ENCODE measurements around the gene ACIN1. TPM values are rescaled to one million over a fixed set of nuclear protein-coding genes. Genes with fewer than 3 reads are reported as not detected.

Gene ACIN1
- total RNA-seq, 1 donor from 2014 or later: 161 TPM

GRCh38 chr14:23131482-23131881 lies 36.5 kb upstream of the ACIN1 start:
- no peak overlapping the region for H3K4me3 ChIP-seq
- H3K27me3 ChIP-seq: no peaks in the 10 kb centered on the region
- intact Hi-C loops (cut with DNase I): no loop called here
- no peaks in the 10 kb centered on the region for H3K9me3 ChIP-seq
- H3K27ac ChIP-seq: no peak overlapping the region
- H3K4me1 ChIP-seq: peaks cover 4% of the 10 kb centered on the region
- H3K36me3 ChIP-seq: peaks cover 21% of the 10 kb centered on the region
- no peak for ATAC-seq
- no peak for DNase-seq
- TF ChIP-seq CTCF (IDR thresholded peaks at IDR 0.05): no peak

GRCh38 chr14:23130871-23131270 lies 35.9 kb upstream of the ACIN1 start:
- no peak for TF ChIP-seq CTCF (IDR thresholded peaks at IDR 0.05)
- Histone ChIP-seq H3K4me1 (peaks cover 4% of the 10 kb centered on the region), H3K4me3 (no peak overlapping the region), H3K9me3 (no peaks in the 10 kb centered on the region), H3K36me3 (peaks cover 21% of the 10 kb centered on the region), H3K27me3 (no peaks in the 10 kb centered on the region), H3K27ac (no peak overlapping the region)
- ATAC-seq (peak; percentile 54), DNase-seq (no peak)
- intact Hi-C loops (cut with DNase I): no loop called here

- Histone ChIP-seq H3K4me1 (peaks cover 4% of the 10 kb centered on the region), H3K36me3 (peaks cover 21% of the 10 kb centered on the region), H3K27ac (no peak overlapping the region), H3K9me3 (no peaks in the 10 kb centered on the region), H3K4me3 (no peak overlapping the region), H3K27me3 (no peaks in the 10 kb centered on the region)
- intact Hi-C loops (cut with DNase I): no loop called here
- DNase-seq (no peak), ATAC-seq (no peak)
- no peak for TF ChIP-seq CTCF (IDR thresholded peaks at IDR 0.05)
These were observed 34.9 kb upstream of the ACIN1 start for GRCh38 chr14:23129759-23130316.

GRCh38 chr14:23128969-23129758 lies 34.2 kb upstream of the ACIN1 start:
- DNase-seq (no peak), ATAC-seq (no peak)
- peaks cover 21% of the 10 kb centered on the region for H3K36me3 ChIP-seq
- H3K27ac ChIP-seq: no peak overlapping the region
- no peaks in the 10 kb centered on the region for H3K9me3 ChIP-seq
- peaks cover 4% of the 10 kb centered on the region for H3K4me1 ChIP-seq
- intact Hi-C loops (cut with DNase I): no loop called here
- no peak overlapping the region for H3K4me3 ChIP-seq
- H3K27me3 ChIP-seq: no peaks in the 10 kb centered on the region
- TF ChIP-seq CTCF (IDR thresholded peaks at IDR 0.05): no peak

- H3K27me3 ChIP-seq: no peaks in the 10 kb centered on the region
- H3K4me1 ChIP-seq: peaks cover 4% of the 10 kb centered on the region
- H3K4me3 ChIP-seq: no peak overlapping the region
- H3K36me3 ChIP-seq: peaks cover 21% of the 10 kb centered on the region
- DNase-seq (no peak), ATAC-seq (no peak)
- TF ChIP-seq CTCF (IDR thresholded peaks at IDR 0.05): no peak
- intact Hi-C loops (cut with DNase I): no loop called here
- H3K27ac ChIP-seq: no peak overlapping the region
- H3K9me3 ChIP-seq: no peaks in the 10 kb centered on the region
These were observed 32.9 kb upstream of the ACIN1 start for GRCh38 chr14:23127861-23128260.
